Omental fat pad (tissue), 4 donors: ENCODE measurements around the gene ENOPH1. TPM values are rescaled to one million over a fixed set of nuclear protein-coding genes. Genes with fewer than 3 reads are reported as not detected.

Experiments used
- ATAC-seq: fragments of 150-250 bp; one replicate; pipeline ENCODE4 v1.9.1; 2016; ENCODE audit warnings: mild to moderate bottlenecking, moderate library complexity; ENCODE audit not compliant: low FRiP score
- DNase-seq: peaks from one replicate; pipeline ENCODE4 v3.0.0-alpha.2; 2019; ENCODE audit warnings: low spot score
- CTCF ChIP-seq, 3 donors: fragments of 450-650 bp; IDR thresholded peaks; one replicate each; pipeline ENCODE4 v1.5.1; 2016 to 2017; ENCODE audit warnings: antibody characterized with exemption in 3 of 3, mild to moderate bottlenecking in 3 of 3, moderate library complexity in 2 of 3
- total RNA-seq, 4 donors: library from RNA; depleted of rRNA; stranded (reverse); fragments of >200 nt; gene quantifications; one replicate each; pipeline ENCODE4 v1.1.0, GENCODE V29; 2016

ENOPH1 gene
- total RNA-seq, 4 donors from 2014 or later, result 16.9 to 24.0 (median 20.4) TPM

GRCh38 chr4:82450966-82451755 is 20.8 kb downstream of the ENOPH1 start:
- no peak for DNase-seq
- no peak for ATAC-seq
- no peak for TF ChIP-seq CTCF (IDR thresholded peaks at IDR 0.05)

GRCh38 chr4:82452026-82452425 is 21.6 kb downstream of the ENOPH1 start:
- no peak for TF ChIP-seq CTCF (IDR thresholded peaks at IDR 0.05)
- DNase-seq (no peak), ATAC-seq (no peak)

DNA sequence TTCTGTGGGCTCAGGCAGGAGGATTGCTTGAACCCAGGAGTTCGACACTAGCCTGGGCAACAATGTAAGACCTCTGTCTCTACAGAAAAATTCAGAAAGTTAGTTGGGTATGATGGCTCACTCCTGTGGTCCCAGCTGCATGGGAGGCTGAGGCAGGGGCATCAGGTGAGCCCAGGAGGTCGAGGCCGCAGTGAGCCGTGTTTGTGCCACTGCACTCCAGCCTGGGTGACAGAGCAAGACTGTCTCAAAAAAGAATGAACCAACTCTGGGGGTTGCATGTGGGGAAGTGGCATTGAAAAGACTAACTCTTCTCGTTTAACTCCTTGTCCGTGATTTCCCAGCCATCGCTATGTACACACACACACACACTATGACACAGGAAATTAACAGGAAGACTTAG is 26.9 kb downstream of the ENOPH1 start:
- no peak for TF ChIP-seq CTCF (IDR thresholded peaks at IDR 0.05)
- ATAC-seq (no peak), DNase-seq (no peak)

DNA sequence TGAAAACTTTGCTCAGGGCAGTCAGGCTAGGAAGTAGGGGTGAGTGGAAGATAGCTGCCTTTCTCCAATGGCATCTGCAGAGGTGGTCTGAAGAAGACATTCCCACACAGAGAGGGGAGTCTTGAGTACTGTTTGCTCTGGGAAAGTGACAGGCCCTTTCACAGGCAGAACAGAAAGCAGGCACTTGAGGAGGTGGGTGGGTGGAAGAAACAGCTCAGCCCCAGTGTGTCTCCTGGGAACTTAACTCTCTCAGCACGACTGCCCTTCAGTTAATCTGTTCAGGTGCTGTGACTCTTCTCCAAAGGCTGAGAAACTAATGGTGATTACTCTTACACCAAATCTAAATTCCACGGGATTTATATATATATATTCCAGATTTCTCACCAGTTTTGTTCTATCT is 28.3 kb downstream of the ENOPH1 start:
- ATAC-seq (no peak), DNase-seq (no peak)
- TF ChIP-seq CTCF (IDR thresholded peaks at IDR 0.05), result no peak

DNA sequence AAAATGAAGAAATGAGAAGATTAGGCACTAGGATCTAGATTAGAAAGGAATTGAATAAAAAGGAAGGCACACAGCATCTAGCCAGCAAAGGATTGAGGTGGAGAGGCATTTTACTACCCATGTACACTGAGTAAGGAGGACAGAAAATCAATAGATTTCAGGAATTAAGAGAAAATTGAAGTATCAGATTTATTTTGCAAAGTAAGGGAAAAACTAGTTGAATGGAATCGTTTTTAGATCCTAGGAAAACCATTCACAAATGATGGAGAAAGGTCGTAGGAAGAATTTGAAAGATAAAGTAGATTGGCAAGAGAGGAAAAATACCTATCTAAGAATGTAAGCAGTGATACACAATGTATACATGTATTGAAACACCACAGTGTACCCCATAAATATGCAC is 31.3 kb downstream of the ENOPH1 start:
- DNase-seq (no peak), ATAC-seq (no peak)
- TF ChIP-seq CTCF (IDR thresholded peaks at IDR 0.05), result no peak

- DNase-seq, result peak; percentile 93
- ATAC-seq, result peak; percentile 87
These were observed 32.0 kb downstream of the ENOPH1 start for GRCh38 chr4:82462415-82462831.

More at GRCh38 chr4:82462415-82462831, 32.0 kb downstream of the ENOPH1 start:
- no peak for TF ChIP-seq CTCF (IDR thresholded peaks at IDR 0.05)
